Measurements from ENCODE around the gene MFAP3L. TPM values are rescaled to one million over a fixed set of nuclear protein-coding genes. Genes with fewer than 3 reads are reported as not detected.

MFAP3L gene
- total RNA-seq, 1 experiment from 2014 or later, result 7.9 TPM

DNA sequence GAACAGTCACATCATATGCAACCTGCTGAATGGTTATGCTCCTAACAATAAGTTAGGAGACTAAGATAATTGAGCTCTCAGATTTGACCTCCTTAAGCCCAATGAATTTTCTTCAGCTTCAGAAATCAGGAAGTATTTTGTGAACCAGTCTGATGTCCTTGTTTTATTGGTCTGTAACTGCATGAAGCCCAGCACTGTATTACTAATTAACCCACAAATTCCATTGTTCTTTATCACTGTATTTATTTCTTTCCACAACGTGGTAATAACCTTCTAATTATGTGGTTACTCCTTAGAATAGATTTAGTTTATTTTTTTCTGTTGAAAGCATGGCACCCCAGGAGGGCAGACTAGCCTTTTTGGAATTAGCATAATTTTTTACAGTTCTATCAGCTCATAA is 3.9 kb upstream of the MFAP3L start:
- H3K27ac ChIP-seq (ENCODE audit: low read length), result no peak overlapping the region
- DNase-seq (ENCODE audit: low read depth, low spot score) (no peak), ATAC-seq (no peak)
- POLR2A ChIA-PET, result no interaction called here
- H3K4me1 ChIP-seq (ENCODE audit: control insufficient read depth, insufficient read depth, low read length), result no peaks in the 10 kb centered on the region
- TF ChIP-seq SIN3A (IDR thresholded peaks at IDR 0.05; ENCODE audit: borderline replicate concordance, insufficient read depth, low read depth, low read length), result no peak
- no peak for TF ChIP-seq POLR2AphosphoS5 (IDR thresholded peaks at IDR 0.05; ENCODE audit: low read depth, low read length)
- TF ChIP-seq, protein P1, sequence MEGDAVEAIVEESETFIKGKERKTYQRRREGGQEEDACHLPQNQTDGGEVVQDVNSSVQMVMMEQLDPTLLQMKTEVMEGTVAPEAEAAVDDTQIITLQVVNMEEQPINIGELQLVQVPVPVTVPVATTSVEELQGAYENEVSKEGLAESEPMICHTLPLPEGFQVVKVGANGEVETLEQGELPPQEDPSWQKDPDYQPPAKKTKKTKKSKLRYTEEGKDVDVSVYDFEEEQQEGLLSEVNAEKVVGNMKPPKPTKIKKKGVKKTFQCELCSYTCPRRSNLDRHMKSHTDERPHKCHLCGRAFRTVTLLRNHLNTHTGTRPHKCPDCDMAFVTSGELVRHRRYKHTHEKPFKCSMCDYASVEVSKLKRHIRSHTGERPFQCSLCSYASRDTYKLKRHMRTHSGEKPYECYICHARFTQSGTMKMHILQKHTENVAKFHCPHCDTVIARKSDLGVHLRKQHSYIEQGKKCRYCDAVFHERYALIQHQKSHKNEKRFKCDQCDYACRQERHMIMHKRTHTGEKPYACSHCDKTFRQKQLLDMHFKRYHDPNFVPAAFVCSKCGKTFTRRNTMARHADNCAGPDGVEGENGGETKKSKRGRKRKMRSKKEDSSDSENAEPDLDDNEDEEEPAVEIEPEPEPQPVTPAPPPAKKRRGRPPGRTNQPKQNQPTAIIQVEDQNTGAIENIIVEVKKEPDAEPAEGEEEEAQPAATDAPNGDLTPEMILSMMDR (IDR thresholded peaks at IDR 0.05), result no peak
- TF ChIP-seq REST (IDR thresholded peaks at IDR 0.05; ENCODE audit: insufficient read depth in 1 of 2, low read depth in 2 of 2, low read length in 1 of 2), result no peak
- TF ChIP-seq TCF7L2 (IDR thresholded peaks at IDR 0.05; ENCODE audit: low read depth, low read length), result no peak
- H3K36me3 ChIP-seq (ENCODE audit: control insufficient read depth, insufficient read depth, low read length), result no peaks in the 10 kb centered on the region
- H3K27me3 ChIP-seq (ENCODE audit: control insufficient read depth, insufficient read depth, low read length), result no peaks in the 10 kb centered on the region; the same call in 1 of the 2 replicates
- no peak overlapping the region for H3K4me3 ChIP-seq (ENCODE audit: low read depth in 2 of 2, low read length in 2 of 2)
- CTCF ChIA-PET, result no interaction called here
- no peaks in the 10 kb centered on the region for H3K9me3 ChIP-seq (ENCODE audit: control insufficient read depth, insufficient read depth, low read depth, low read length)
- in situ Hi-C loops (cut with HindIII; ENCODE audit: low pct_unique_long_range_greater_than_20kb, low sequenced_read_pairs), result loop anchor here (25.0 kb wide), 1 partner anchor 218 kb away; no protein-coding TSS in a partner anchor
- intact Hi-C loops (cut with micrococcal nuclease; ENCODE audit: unreplicated experiment), result no loop called here
- BruUV-seq (replicated peaks), result no TSS peak

DNA sequence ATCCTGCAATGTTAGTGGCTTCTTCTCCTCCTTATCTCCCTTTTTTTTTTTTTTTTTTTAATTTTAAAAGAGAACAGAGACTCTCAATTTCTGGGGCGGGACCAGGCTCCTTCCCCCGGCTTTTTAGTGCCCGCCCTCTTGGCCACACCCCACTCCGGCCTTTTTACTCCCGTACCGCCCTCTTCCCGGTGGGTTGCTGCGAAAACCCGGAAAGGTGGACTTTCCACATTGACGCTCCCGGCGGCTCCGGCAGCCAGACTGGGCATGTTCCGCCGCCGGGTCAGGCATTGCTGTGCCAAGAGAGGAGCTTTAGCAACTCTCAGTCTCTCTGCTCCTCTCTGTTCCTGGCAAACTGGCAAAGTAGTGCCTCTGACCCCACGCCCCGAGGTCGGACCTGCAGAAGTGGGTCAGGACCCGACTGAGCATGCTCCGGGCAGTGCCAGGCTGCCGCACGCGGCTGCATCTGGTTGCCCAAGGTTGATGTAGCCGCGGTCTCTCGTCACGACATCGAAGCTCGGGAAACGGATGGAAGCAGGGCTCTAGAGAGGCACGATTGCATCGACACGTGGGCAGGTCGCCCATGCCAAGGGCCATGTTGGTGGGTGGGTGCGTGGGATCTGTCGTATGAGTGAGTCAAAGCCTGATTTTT is 1.1 kb upstream of the MFAP3L start:
- TF ChIP-seq TCF7L2 (IDR thresholded peaks at IDR 0.05; ENCODE audit: low read depth, low read length) (peak; percentile 70; the same call in 1 of the 2 replicates), POLR2AphosphoS5 (IDR thresholded peaks at IDR 0.05; ENCODE audit: low read depth, low read length) (no peak), SIN3A (IDR thresholded peaks at IDR 0.05; ENCODE audit: borderline replicate concordance, insufficient read depth, low read depth, low read length) (no peak), REST (IDR thresholded peaks at IDR 0.05; ENCODE audit: insufficient read depth in 1 of 2, low read depth in 2 of 2, low read length in 1 of 2) (no peak)
- TF ChIP-seq, protein P1 (IDR thresholded peaks at IDR 0.05), result no peak
- in situ Hi-C loops (cut with HindIII; ENCODE audit: low pct_unique_long_range_greater_than_20kb, low sequenced_read_pairs), result loop anchor here (25.0 kb wide), 1 partner anchor 215 kb away; no protein-coding TSS in a partner anchor
- CTCF ChIA-PET, result interaction anchor here (0.6 kb wide), 1 partner anchor 223 kb away, joined by 3 read pairs; no protein-coding TSS in a partner anchor

More for the DNA sequence above, 1.1 kb upstream of the MFAP3L start:
- DNase-seq (ENCODE audit: low read depth, low spot score) (peak; percentile 36), ATAC-seq (peak; percentile 87)
- Histone ChIP-seq H3K36me3 (ENCODE audit: control insufficient read depth, insufficient read depth, low read length) (no peaks in the 10 kb centered on the region), H3K27me3 (ENCODE audit: control insufficient read depth, insufficient read depth, low read length) (no peaks in the 10 kb centered on the region), H3K27ac (ENCODE audit: low read length) (peak overlapping the region; percentile 83), H3K4me3 (ENCODE audit: low read depth in 2 of 2, low read length in 2 of 2) (peak overlapping the region; percentile 78 to 90), H3K9me3 (ENCODE audit: control insufficient read depth, insufficient read depth, low read depth, low read length) (no peaks in the 10 kb centered on the region), H3K4me1 (ENCODE audit: control insufficient read depth, insufficient read depth, low read length) (no peaks in the 10 kb centered on the region)
- POLR2A ChIA-PET, result no interaction called here
- no TSS peak for BruUV-seq (replicated peaks)
- intact Hi-C loops (cut with micrococcal nuclease; ENCODE audit: unreplicated experiment), result loop anchor here (10.0 kb wide), 1 partner anchor 423 kb away; no protein-coding TSS in a partner anchor
